LNCaP clone FGC (cell line): ENCODE results near the gene KCNQ1.

ENCODE experiments used
- DNase-seq: peaks from one replicate; pipeline ENCODE4 v3.0.0-alpha.2; 2011; ENCODE audit warnings: low read depth
- H3K4me3 ChIP-seq: 2 replicates; pipeline ENCODE4 v1.5.1; 2011; ENCODE audit warnings: mild to moderate bottlenecking, low read depth, low read length, control low read depth
- TF ChIP-seq, protein P1 (sequence below): IDR thresholded peaks from 2 replicates; pipeline ENCODE4 v1.5.1; 2012; ENCODE audit warnings: mild to moderate bottlenecking; ENCODE audit not compliant: control insufficient read depth, insufficient read depth; ENCODE audit errors: extremely low read depth

The KCNQ1 gene

DNA sequence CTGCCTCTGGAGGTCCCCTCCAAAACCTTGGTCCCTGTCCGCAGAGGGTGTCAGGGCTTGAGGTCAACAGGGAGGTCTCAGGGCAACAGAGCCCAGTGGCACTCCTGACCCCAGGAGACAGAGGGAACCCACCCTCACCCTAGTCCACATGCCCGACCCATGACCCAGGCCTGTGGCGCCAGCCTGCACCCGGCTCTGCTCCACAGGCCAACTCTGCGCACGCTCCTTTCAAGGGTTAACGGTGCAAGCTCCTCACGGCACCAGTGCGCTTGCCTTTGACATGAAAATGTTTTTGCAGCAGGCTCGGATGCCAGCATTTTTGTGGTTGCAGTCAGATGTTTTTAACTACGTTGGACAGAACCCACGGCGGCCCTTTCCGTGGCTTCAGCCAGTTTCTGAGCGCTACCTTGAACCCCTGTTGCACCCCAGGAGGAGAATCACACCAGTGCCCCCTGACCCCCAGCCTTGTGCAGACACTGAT is 372.2 kb downstream of the KCNQ1 start:
- no peak for DNase-seq
- TF ChIP-seq, protein P1, sequence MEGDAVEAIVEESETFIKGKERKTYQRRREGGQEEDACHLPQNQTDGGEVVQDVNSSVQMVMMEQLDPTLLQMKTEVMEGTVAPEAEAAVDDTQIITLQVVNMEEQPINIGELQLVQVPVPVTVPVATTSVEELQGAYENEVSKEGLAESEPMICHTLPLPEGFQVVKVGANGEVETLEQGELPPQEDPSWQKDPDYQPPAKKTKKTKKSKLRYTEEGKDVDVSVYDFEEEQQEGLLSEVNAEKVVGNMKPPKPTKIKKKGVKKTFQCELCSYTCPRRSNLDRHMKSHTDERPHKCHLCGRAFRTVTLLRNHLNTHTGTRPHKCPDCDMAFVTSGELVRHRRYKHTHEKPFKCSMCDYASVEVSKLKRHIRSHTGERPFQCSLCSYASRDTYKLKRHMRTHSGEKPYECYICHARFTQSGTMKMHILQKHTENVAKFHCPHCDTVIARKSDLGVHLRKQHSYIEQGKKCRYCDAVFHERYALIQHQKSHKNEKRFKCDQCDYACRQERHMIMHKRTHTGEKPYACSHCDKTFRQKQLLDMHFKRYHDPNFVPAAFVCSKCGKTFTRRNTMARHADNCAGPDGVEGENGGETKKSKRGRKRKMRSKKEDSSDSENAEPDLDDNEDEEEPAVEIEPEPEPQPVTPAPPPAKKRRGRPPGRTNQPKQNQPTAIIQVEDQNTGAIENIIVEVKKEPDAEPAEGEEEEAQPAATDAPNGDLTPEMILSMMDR: no peak
- H3K4me3 ChIP-seq: no peak overlapping the region

DNA sequence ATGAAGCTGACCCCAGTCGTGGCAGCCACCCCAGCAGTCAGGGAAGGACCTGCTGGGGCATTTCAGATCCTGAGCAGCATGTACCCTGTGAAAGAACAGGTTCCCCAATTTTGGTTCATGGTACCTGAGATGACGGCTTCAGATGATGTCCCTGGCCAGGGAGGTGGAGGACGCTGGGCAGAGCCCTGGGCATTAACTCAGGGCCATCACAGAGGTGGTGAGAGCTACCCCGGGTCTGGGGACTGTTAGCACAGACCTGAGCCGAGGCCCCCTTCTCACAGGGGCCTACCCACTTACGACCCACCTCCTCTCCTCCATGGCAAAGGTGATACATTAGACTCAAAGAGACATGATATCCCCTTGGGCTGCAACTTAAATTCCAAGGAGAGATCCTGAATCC is 372.6 kb downstream of the KCNQ1 start:
- no peak for DNase-seq
- TF ChIP-seq, protein P1: no peak
- no peak overlapping the region for H3K4me3 ChIP-seq

DNA sequence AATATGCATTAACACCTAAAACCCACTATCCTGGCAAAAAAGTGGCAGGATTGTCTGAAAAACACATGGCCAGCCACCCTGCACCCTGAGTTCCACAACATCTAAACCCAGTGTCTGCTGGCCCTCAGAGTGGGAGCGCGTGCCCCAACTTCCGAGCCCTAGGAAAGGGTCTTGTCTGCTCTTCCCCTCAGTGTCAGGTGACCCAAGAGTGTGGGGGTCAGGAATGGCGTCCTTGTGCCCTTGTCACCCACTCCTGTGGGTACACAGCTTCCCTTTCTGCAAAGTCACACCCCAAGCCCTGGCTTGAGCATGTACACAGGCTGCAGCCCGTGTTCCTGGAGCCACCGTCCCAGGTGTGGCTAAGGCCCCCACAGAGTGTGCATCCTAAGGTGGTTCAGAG is 373.2 kb downstream of the KCNQ1 start:
- no peak overlapping the region for H3K4me3 ChIP-seq
- DNase-seq: no peak
- TF ChIP-seq, protein P1: no peak

DNA sequence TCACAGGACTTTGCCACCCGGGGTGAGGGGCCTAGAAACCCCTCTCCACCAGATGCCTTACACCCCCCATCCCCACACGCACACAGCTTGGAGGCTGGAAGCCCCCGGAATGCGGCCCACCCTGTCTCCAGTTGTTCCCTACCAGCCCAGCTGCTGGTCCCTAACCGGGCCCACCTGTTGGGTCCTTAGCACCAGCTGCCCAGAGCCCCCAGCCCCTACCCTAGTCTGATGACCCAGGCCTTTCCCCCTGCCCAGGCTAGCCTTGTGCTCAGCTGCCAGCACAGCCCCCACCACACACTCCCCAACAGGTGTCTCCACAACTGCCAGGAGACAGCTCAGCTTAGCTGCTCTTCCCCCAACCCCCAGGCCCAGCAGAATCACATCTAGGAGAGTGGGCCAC is 373.7 kb downstream of the KCNQ1 start:
- TF ChIP-seq, protein P1: no peak
- DNase-seq: no peak
- no peak overlapping the region for H3K4me3 ChIP-seq

DNA sequence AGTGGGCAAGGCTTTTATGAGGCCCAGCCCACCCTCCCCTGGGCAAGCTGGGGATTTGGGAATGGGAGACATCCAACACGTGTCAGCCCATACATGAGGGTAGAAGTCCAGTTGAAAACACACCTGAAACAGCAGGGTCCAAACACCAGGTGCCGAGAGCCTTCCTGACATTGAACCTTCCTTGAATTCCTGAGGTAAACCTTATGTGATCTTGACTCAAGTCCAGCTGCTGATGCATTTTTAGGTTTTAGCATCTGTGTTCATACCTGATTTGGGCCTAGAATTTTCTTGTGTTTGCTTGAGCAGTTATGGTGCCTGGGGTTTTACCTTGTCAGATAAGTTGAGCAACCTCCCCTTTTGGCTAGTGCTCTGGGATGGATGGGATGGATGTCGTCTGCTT is 374.5 kb downstream of the KCNQ1 start:
- no peak for DNase-seq
- TF ChIP-seq, protein P1: no peak
- H3K4me3 ChIP-seq: no peak overlapping the region

DNA sequence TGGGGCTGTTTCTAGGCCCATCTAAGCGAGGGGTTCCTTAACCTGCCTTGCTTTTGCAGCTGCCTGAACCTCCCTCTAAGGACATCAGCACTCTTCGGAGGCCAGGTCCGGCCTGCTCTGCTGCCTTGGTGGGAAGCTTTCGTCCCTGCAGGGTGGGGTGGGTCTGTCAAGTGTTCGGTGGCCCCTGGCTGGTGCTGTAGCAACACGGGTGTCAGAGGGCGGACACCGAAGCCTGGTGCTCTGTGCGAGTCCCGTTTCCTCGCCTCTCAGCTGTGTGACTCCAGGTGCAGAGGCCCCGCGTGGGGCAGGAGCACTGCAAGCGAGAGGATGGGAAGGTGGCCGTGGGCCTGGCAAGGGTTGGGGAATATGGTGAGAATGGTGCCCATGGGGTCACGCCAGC is 376.2 kb downstream of the KCNQ1 start:
- H3K4me3 ChIP-seq: no peak overlapping the region
- TF ChIP-seq, protein P1: no peak
- no peak for DNase-seq

DNA sequence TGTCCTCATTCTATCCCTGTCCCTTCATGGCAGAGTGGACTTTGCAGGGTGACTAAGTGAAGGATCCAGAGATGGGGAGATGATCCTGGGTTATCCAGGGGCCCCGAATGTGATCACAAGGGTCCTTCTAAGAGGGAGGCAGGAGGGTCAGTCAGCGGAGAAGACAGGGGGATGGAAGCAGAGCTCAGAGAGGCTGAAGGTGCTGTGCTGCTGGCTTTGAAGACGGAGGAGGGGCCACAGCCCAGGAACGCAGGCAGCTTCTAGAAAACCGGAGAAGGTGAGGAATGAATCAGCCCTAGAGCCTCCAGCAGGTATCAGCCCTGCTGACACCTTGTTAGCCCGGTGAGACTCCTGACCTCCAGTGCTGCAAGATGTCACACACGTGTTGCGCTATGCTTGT is 377.1 kb downstream of the KCNQ1 start:
- H3K4me3 ChIP-seq: no peak overlapping the region
- TF ChIP-seq, protein P1: no peak
- no peak for DNase-seq
